Hypothalamus (tissue), 51 donors: Measurements from ENCODE around the gene ARHGAP26.

Source experiments
- DNase-seq, 51 donors: peaks; one replicate each; lab custom pipeline; 2025; lab: John Stamatoyannopoulos, UW

ARHGAP26 gene

GRCh38 chr5:142866563-142867275 lies 96.5 kb downstream of the ARHGAP26 start:
- DNase-seq: peak in 4 of 51 donors; percentile 13 to 53 (median 28)

- DNase-seq: no peak
Measured at GRCh38 chr5:142869886-142870285, 99.7 kb downstream of the ARHGAP26 start.

- DNase-seq: no peak
Measured at GRCh38 chr5:142870532-142871362, 100.6 kb downstream of the ARHGAP26 start.

GRCh38 chr5:142871363-142872193 lies 101.4 kb downstream of the ARHGAP26 start:
- peak in 1 of 51 donors; percentile 44 for DNase-seq

- DNase-seq: no peak
Measured at GRCh38 chr5:142872217-142872616, 102.0 kb downstream of the ARHGAP26 start.

- DNase-seq: no peak
Measured at GRCh38 chr5:142872795-142873194, 102.6 kb downstream of the ARHGAP26 start.

- DNase-seq: no peak
Measured at GRCh38 chr5:142873831-142874230, 103.7 kb downstream of the ARHGAP26 start.

GRCh38 chr5:142874540-142874939 lies 104.4 kb downstream of the ARHGAP26 start:
- peak in 13 of 51 donors; percentile 9 to 39 (median 19) for DNase-seq

- no peak for DNase-seq
Measured at GRCh38 chr5:142875936-142876335, 105.8 kb downstream of the ARHGAP26 start.

- DNase-seq: no peak
Measured at GRCh38 chr5:142876817-142877216, 106.6 kb downstream of the ARHGAP26 start.

- DNase-seq: no peak
Measured at GRCh38 chr5:142878111-142878510, 107.9 kb downstream of the ARHGAP26 start.

GRCh38 chr5:142878638-142879037 lies 108.5 kb downstream of the ARHGAP26 start:
- DNase-seq: no peak

- peak in 17 of 51 donors; percentile 6 to 59 (median 24) for DNase-seq
Measured at GRCh38 chr5:142881076-142881783, 111.1 kb downstream of the ARHGAP26 start.

GRCh38 chr5:142881784-142882126 lies 111.6 kb downstream of the ARHGAP26 start:
- DNase-seq: peak in 19 of 51 donors; percentile 8 to 55 (median 29)

GRCh38 chr5:142883025-142883424 lies 112.8 kb downstream of the ARHGAP26 start:
- no peak for DNase-seq

GRCh38 chr5:142883438-142883837 lies 113.3 kb downstream of the ARHGAP26 start:
- no peak for DNase-seq

- no peak for DNase-seq
Measured at GRCh38 chr5:142884029-142884428, 113.9 kb downstream of the ARHGAP26 start.

GRCh38 chr5:142886211-142886610 lies 116.0 kb downstream of the ARHGAP26 start:
- no peak for DNase-seq

- no peak for DNase-seq
Measured at GRCh38 chr5:142886956-142887355, 116.8 kb downstream of the ARHGAP26 start.

GRCh38 chr5:142888469-142889085 lies 118.4 kb downstream of the ARHGAP26 start:
- DNase-seq: peak in 6 of 51 donors; percentile 15 to 66 (median 18)
